HEK293T (cell line): ENCODE results near the gene IL17RC.
"Not testable (repeated sequence)": the region's sequence is repeated elsewhere in the genome, so short reads cannot be mapped to it uniquely, and the experiment has no call there.

Experiments used
- CTCF ChIA-PET: fragments of 350-600 bp; formaldehyde crosslinking; extraction: SDS; loops from one replicate; lab custom pipeline; 2021; ENCODE audit warnings: antibody characterized with exemption, inconsistent platforms; lab: Yijun Ruan, JAX
- POLR2A ChIA-PET: fragments of 350-600 bp; formaldehyde crosslinking; extraction: SDS; loops from one replicate; lab custom pipeline; 2020; ENCODE audit warnings: antibody characterized with exemption, inconsistent platforms; lab: Yijun Ruan, JAX
- DNase-seq: peaks from one replicate; pipeline ENCODE4 v3.0.0; 2012; ENCODE audit warnings: mixed read lengths; ENCODE audit errors: extremely low spot score
- ARNT ChIP-seq: fragments of 450-650 bp; IDR thresholded peaks from 2 replicates; pipeline ENCODE4 v1.6.1; 2017; ENCODE audit warnings: mild to moderate bottlenecking
- BHLHE40 ChIP-seq: fragments of 450-650 bp; IDR thresholded peaks from 2 replicates; pipeline ENCODE4 v1.6.1; 2016; ENCODE audit warnings: mild to moderate bottlenecking, moderate library complexity, borderline replicate concordance
- CTBP1 ChIP-seq: fragments of 450-650 bp; IDR thresholded peaks from 2 replicates; pipeline ENCODE4 v1.6.1; 2016; ENCODE audit warnings: borderline replicate concordance
- ELF4 ChIP-seq: fragments of 450-650 bp; IDR thresholded peaks from 2 replicates; pipeline ENCODE4 v1.6.1; 2017; ENCODE audit warnings: antibody characterized with exemption
- FOXA1 ChIP-seq: fragments of 450-650 bp; IDR thresholded peaks from 2 replicates; pipeline ENCODE4 v1.6.1; 2016; ENCODE audit warnings: mild to moderate bottlenecking
- FOXK2 ChIP-seq: fragments of 450-650 bp; IDR thresholded peaks from 2 replicates; pipeline ENCODE4 v1.6.1; 2016; ENCODE audit warnings: mild to moderate bottlenecking
- FOXM1 ChIP-seq: fragments of 450-650 bp; IDR thresholded peaks from 2 replicates; pipeline ENCODE4 v1.6.1; 2017; ENCODE audit warnings: mild to moderate bottlenecking, borderline replicate concordance
- HDGF ChIP-seq: fragments of 450-650 bp; IDR thresholded peaks from 2 replicates; pipeline ENCODE4 v1.6.1; 2017; ENCODE audit warnings: antibody characterized with exemption, borderline replicate concordance
- L3MBTL2 ChIP-seq: fragments of 450-650 bp; conservative IDR thresholded peaks from 2 replicates; pipeline ENCODE4 v1.6.1; 2016; ENCODE audit warnings: mild to moderate bottlenecking
- LEF1 ChIP-seq: fragments of 450-650 bp; IDR thresholded peaks from 2 replicates; pipeline ENCODE4 v1.6.1; 2017; ENCODE audit warnings: mild to moderate bottlenecking, borderline replicate concordance
- NFRKB ChIP-seq: fragments of 450-650 bp; IDR thresholded peaks from 2 replicates; pipeline ENCODE4 v1.6.1; 2016; ENCODE audit warnings: mild to moderate bottlenecking, moderate library complexity
- SP1 ChIP-seq: fragments of 450-650 bp; IDR thresholded peaks from 2 replicates; pipeline ENCODE4 v1.6.1; 2017
- SUZ12 ChIP-seq: fragments of 450-650 bp; IDR thresholded peaks from 2 replicates; pipeline ENCODE4 v1.6.1; 2016; ENCODE audit warnings: mild to moderate bottlenecking
- TARDBP ChIP-seq: fragments of 450-650 bp; IDR thresholded peaks from 2 replicates; pipeline ENCODE4 v1.6.1; 2016
- ZNF384 ChIP-seq: fragments of 450-650 bp; IDR thresholded peaks from 2 replicates; pipeline ENCODE4 v1.6.1; 2016
- TF ChIP-seq, protein P1 (sequence below): fragments of 450-650 bp; IDR thresholded peaks from 2 replicates; pipeline ENCODE4 v1.6.1; 2016

Gene IL17RC

GRCh38 chr3:9899289-9899791 lies 17.6 kb upstream of the IL17RC start:
- CTCF ChIA-PET: no interaction called here
- DNase-seq: no peak
- POLR2A ChIA-PET: no interaction called here
- TF ChIP-seq HDGF (no peak), FOXK2 (no peak), SP1 (no peak), BHLHE40 (no peak), ZNF384 (no peak), CTBP1 (no peak), ELF4 (no peak), LEF1 (no peak), TARDBP (no peak), SUZ12 (no peak), NFRKB (no peak), L3MBTL2 (no peak), FOXM1 (no peak), ARNT (no peak), FOXA1 (no peak)
- TF ChIP-seq, protein P1, sequence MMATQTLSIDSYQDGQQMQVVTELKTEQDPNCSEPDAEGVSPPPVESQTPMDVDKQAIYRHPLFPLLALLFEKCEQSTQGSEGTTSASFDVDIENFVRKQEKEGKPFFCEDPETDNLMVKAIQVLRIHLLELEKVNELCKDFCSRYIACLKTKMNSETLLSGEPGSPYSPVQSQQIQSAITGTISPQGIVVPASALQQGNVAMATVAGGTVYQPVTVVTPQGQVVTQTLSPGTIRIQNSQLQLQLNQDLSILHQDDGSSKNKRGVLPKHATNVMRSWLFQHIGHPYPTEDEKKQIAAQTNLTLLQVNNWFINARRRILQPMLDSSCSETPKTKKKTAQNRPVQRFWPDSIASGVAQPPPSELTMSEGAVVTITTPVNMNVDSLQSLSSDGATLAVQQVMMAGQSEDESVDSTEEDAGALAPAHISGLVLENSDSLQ: no peak

DNA sequence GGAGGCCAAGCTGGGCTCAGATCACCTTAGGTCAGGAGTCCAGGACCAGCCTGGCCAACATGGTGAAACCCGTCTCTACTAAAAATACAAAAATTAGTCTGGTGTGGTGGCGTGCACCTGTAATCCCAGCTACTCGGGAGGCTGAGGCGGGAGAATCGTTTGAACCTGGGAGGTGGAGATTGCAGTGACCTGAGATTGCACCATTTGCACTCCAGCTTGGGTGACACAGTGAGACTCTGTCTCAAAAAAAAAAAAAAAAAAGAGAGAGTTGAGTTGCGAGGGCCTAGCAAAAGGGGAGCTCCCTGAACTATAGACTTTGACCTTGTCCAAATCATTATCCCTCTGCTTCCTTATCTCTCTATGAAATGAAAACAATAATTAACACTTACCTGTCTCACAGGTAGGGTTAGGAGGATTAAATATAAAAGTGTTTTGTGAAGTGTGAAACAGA lies 15.9 kb upstream of the IL17RC start:
- POLR2A ChIA-PET: interaction anchor here (0.7 to 1.4 kb wide), 2 partner anchors 8 to 58 kb away, joined by 3 read pairs; no protein-coding TSS in a partner anchor
- DNase-seq, CTCF ChIA-PET: not testable (repeated sequence)

GRCh38 chr3:9901967-9902366 lies 14.9 kb upstream of the IL17RC start:
- ChIA-PET POLR2A (interaction anchor here (1.4 to 1.6 kb wide), 3 partner anchors 9 to 31 kb away, joined by 3 to 6 read pairs (median 6); partner anchors contain the start of gene CRELD1), CTCF (interaction anchor here (1.1 kb wide), 1 partner anchor 30 kb away, joined by 3 read pairs; no protein-coding TSS in a partner anchor)
- TF ChIP-seq FOXA1: no peak
- no peak for TF ChIP-seq ARNT
- no peak for TF ChIP-seq FOXM1
- TF ChIP-seq HDGF: no peak
- TF ChIP-seq ELF4: no peak
- TF ChIP-seq, protein P1: no peak
- no peak for TF ChIP-seq BHLHE40
- TF ChIP-seq CTBP1: no peak
- no peak for DNase-seq

- TF ChIP-seq FOXM1 (no peak), HDGF (no peak), ZNF384 (no peak), LEF1 (no peak), BHLHE40 (no peak), L3MBTL2 (no peak), CTBP1 (no peak), TARDBP (no peak), FOXK2 (no peak), ELF4 (no peak)
- TF ChIP-seq, protein P1: no peak
- ChIA-PET POLR2A (interaction anchor here (0.9 to 1.6 kb wide), 5 partner anchors 9 to 123 kb away, joined by 3 to 6 read pairs (median 3); partner anchors contain the start of gene CRELD1), CTCF (interaction anchor here (0.7 to 1.1 kb wide), 2 partner anchors 11 to 30 kb away, joined by 3 read pairs; no protein-coding TSS in a partner anchor)
- no peak for DNase-seq
Observed at GRCh38 chr3:9902372-9903237, 14.3 kb upstream of the IL17RC start, which contains the start of gene IL17RE. Gene IL17RE (plus strand): TSS chr3:9902848. CDS start chr3:9902933, 85 bp downstream.

DNA sequence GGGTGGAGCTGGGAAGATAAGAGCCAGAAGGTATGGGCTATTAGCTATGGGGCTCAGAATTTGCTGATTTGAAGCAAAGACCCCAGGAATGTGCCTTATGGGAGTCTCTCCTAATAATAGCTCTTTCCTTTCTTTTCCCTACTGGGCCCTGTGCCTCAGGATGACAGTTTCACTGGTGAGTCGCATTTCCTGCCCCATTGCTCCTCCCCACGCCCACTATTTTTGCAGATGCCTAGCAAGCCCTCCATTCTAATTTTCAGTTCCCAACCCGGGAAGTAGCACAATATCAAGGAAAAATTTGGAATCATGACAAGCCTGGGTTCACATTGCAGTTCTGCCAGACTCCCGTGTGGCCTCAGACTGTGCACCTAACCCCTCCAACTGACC lies 13.7 kb upstream of the IL17RC start:
- DNase-seq: no peak
- TF ChIP-seq TARDBP (no peak), L3MBTL2 (no peak), BHLHE40 (no peak), FOXK2 (no peak), FOXM1 (no peak), ELF4 (no peak), CTBP1 (no peak), FOXA1 (no peak), LEF1 (no peak), SP1 (no peak), ZNF384 (no peak), ARNT (no peak), HDGF (no peak), SUZ12 (no peak), NFRKB (no peak)
- TF ChIP-seq, protein P1: no peak
- POLR2A ChIA-PET: interaction anchor here (0.9 to 1.6 kb wide), 3 partner anchors 30 to 123 kb away, joined by 3 to 6 read pairs (median 3); partner anchors contain the start of gene CRELD1
- CTCF ChIA-PET: interaction anchor here (1.1 kb wide), 1 partner anchor 29 kb away, joined by 3 read pairs; no protein-coding TSS in a partner anchor
